Chondrocyte (in vitro differentiated cells): ENCODE data around the gene FRG2B. TPM values are rescaled to one million over a fixed set of nuclear protein-coding genes. Genes with fewer than 3 reads are reported as not detected.
"Not testable (repeated sequence)": the region's sequence is repeated elsewhere in the genome, so short reads cannot be mapped to it uniquely, and the experiment has no call there.

Experiments used
- DNase-seq: peaks from one replicate; pipeline ENCODE4 v3.0.0; 2021; ENCODE audit warnings: mixed read lengths, low spot score
- H3K27ac Mint-ChIP-seq: one replicate; pipeline ENCODE4 v1.8.0; 2021; ENCODE audit warnings: mild to moderate bottlenecking, moderate library complexity, mixed read lengths; ENCODE audit not compliant: unreplicated experiment
- H3K27me3 Mint-ChIP-seq: 2 replicates; pipeline ENCODE4 v1.8.0; 2021; ENCODE audit warnings: low read depth, mixed read lengths
- H3K36me3 Mint-ChIP-seq: 2 replicates; pipeline ENCODE4 v1.8.0; 2021; ENCODE audit warnings: low read depth, mixed read lengths
- H3K4me1 Mint-ChIP-seq: 2 replicates; pipeline ENCODE4 v1.8.0; 2021; ENCODE audit warnings: low read depth, mild to moderate bottlenecking, mixed read lengths
- H3K4me3 Mint-ChIP-seq: one replicate; pipeline ENCODE4 v1.8.0; 2021; ENCODE audit warnings: mild to moderate bottlenecking, moderate library complexity, mixed read lengths; ENCODE audit not compliant: unreplicated experiment
- H3K9me3 Mint-ChIP-seq: 2 replicates; pipeline ENCODE4 v1.8.0; 2021; ENCODE audit warnings: low read depth, mixed read lengths
- total RNA-seq: library from RNA; stranded (reverse); gene quantifications from 3 replicates; pipeline ENCODE4 v1.2.1, GENCODE V29; 2021
- TF ChIP-seq, protein P1 (sequence below): fragments of 200-600 bp; sonication (generic); IDR thresholded peaks from 2 replicates; pipeline ENCODE4 v1.5.0; 2021; ENCODE audit warnings: antibody characterized with exemption, mild to moderate bottlenecking, moderate library complexity

FRG2B gene
- total RNA-seq, 1 donor from 2014 or later = not detected

DNA sequence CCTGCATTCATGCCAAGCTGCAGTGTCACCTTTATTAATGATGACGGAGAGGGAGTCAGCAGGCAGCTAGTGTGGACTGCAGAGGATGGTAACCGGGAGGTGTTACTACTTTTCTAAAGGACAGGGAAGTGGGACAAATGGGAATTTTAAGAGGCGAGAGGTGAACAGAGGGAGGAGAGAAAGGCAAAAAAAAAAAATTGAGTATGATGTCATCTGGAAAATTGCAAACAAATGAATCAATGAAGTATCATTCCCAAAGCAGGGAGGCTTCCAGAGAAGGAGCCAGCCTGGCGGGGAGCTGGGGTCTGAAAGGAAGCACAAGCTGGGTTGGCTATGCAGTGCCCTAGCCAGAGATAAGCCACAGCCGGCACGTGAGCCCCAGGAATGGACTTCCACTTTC, 12.9 kb downstream of the FRG2B start:
- DNase-seq = no peak
- no peaks in the 10 kb centered on the region for H3K4me1 Mint-ChIP-seq
- H3K27ac Mint-ChIP-seq = no peak overlapping the region
- H3K27me3 Mint-ChIP-seq = peaks cover 24% of the 10 kb centered on the region
- TF ChIP-seq, protein P1, sequence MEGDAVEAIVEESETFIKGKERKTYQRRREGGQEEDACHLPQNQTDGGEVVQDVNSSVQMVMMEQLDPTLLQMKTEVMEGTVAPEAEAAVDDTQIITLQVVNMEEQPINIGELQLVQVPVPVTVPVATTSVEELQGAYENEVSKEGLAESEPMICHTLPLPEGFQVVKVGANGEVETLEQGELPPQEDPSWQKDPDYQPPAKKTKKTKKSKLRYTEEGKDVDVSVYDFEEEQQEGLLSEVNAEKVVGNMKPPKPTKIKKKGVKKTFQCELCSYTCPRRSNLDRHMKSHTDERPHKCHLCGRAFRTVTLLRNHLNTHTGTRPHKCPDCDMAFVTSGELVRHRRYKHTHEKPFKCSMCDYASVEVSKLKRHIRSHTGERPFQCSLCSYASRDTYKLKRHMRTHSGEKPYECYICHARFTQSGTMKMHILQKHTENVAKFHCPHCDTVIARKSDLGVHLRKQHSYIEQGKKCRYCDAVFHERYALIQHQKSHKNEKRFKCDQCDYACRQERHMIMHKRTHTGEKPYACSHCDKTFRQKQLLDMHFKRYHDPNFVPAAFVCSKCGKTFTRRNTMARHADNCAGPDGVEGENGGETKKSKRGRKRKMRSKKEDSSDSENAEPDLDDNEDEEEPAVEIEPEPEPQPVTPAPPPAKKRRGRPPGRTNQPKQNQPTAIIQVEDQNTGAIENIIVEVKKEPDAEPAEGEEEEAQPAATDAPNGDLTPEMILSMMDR = no peak
- H3K4me3 Mint-ChIP-seq = no peak overlapping the region
- H3K9me3 Mint-ChIP-seq = peaks cover 19% of the 10 kb centered on the region
- H3K36me3 Mint-ChIP-seq = no peaks in the 10 kb centered on the region

DNA sequence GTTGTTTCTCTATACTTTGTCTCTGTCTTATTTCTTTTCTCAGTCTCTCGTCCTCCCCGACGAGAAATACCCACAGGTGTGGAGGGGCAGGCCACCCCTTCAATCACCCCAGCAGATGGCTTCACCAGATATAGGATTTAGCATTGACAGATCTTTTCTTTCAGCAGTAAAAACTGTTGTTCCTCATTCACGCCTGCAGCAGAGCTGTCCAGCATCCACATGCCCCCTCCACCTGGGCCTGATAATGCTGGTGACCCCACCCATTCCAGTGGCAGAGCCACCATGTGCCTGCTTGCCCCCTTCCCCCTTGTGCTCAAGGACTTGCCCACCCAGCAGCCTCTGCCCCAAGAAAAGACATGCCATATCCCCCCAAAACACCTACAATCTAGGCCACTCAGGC, 15.5 kb downstream of the FRG2B start:
- Mint-ChIP-seq H3K27me3 (peaks cover 34% of the 10 kb centered on the region), H3K36me3 (no peaks in the 10 kb centered on the region), H3K4me3 (no peak overlapping the region), H3K4me1 (no peaks in the 10 kb centered on the region), H3K9me3 (peaks cover 31% of the 10 kb centered on the region), H3K27ac (no peak overlapping the region)
- DNase-seq = no peak
- TF ChIP-seq, protein P1 = no peak

GRCh38 chr10:133608855-133609254, 17.7 kb downstream of the FRG2B start:
- DNase-seq = no peak
- H3K9me3 Mint-ChIP-seq = peaks cover 35% of the 10 kb centered on the region
- no peak overlapping the region for H3K4me3 Mint-ChIP-seq
- H3K36me3 Mint-ChIP-seq = no peaks in the 10 kb centered on the region
- H3K27me3 Mint-ChIP-seq = peaks cover 48% of the 10 kb centered on the region
- no peaks in the 10 kb centered on the region for H3K4me1 Mint-ChIP-seq
- TF ChIP-seq, protein P1 = peak; percentile 72
- no peak overlapping the region for H3K27ac Mint-ChIP-seq

DNA sequence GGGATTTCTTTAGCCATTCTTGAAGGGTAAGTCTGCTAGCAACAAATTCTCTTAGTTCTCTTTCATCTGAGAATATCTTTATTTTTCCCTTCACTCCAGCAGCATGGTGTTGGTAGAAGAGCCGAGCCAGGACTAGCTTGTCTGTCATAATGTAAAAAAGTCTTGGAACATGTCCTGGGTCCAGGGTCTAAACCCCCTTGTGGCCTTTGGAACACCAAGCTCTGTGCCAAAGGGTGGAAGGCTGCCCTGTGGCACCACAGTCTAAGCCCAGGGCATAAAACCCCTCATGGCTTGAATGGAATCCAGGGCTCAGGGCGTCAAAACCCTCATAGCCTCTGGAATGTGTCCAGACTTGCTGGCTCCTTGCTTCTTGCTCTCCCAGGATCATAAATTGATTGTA, 23.2 kb downstream of the FRG2B start:
- H3K4me1 Mint-ChIP-seq, H3K27ac Mint-ChIP-seq, H3K36me3 Mint-ChIP-seq, DNase-seq, H3K4me3 Mint-ChIP-seq: not testable (repeated sequence)
- H3K27me3 Mint-ChIP-seq = peaks cover 46% of the 10 kb centered on the region
- H3K9me3 Mint-ChIP-seq = peaks cover 18% of the 10 kb centered on the region

- H3K27me3 Mint-ChIP-seq = peaks cover 42% of the 10 kb centered on the region
- TF ChIP-seq, protein P1 = no peak
- no peaks in the 10 kb centered on the region for H3K36me3 Mint-ChIP-seq
- H3K4me3 Mint-ChIP-seq = no peak overlapping the region
- no peak overlapping the region for H3K27ac Mint-ChIP-seq
- peaks cover 6% of the 10 kb centered on the region for H3K9me3 Mint-ChIP-seq
- no peaks in the 10 kb centered on the region for H3K4me1 Mint-ChIP-seq
- no peak for DNase-seq
Measured at GRCh38 chr10:133600657-133601056, 25.9 kb downstream of the FRG2B start.

GRCh38 chr10:133599869-133600268, 26.7 kb downstream of the FRG2B start:
- not testable (repeated sequence) for H3K9me3 Mint-ChIP-seq, H3K4me1 Mint-ChIP-seq, DNase-seq, H3K36me3 Mint-ChIP-seq, H3K27ac Mint-ChIP-seq, H3K4me3 Mint-ChIP-seq
- peaks cover 47% of the 10 kb centered on the region for H3K27me3 Mint-ChIP-seq
